Effector memory CD4-positive, alpha-beta T cell (primary cell): ENCODE results near the gene NACA2.
"Not testable (repeated sequence)": the region's sequence is repeated elsewhere in the genome, so short reads cannot be mapped to it uniquely, and the experiment has no call there.

Experiments used
- DNase-seq, 3 donors: peaks; one replicate each; pipeline ENCODE4 v3.0.0-alpha.2; 2020
- H3K27ac ChIP-seq: 2 replicates; pipeline ENCODE4 v1.7.0; 2013; ENCODE audit warnings: mild to moderate bottlenecking, low read length, moderate library complexity; ENCODE audit not compliant: insufficient read depth, poor library complexity, severe bottlenecking
- H3K27me3 ChIP-seq: replicated peaks from 2 replicates; pipeline ENCODE4 v1.7.0; 2013; ENCODE audit warnings: mild to moderate bottlenecking, low read length; ENCODE audit not compliant: insufficient read depth, control insufficient read depth, poor library complexity, severe bottlenecking
- H3K36me3 ChIP-seq: 2 replicates; pipeline ENCODE4 v1.7.0; 2013; ENCODE audit warnings: mild to moderate bottlenecking, low read length, moderate library complexity; ENCODE audit not compliant: control insufficient read depth, insufficient read depth
- H3K4me1 ChIP-seq: 2 replicates; pipeline ENCODE4 v1.7.0; 2013; ENCODE audit warnings: low read length, mild to moderate bottlenecking; ENCODE audit not compliant: control insufficient read depth, insufficient read depth, poor library complexity, severe bottlenecking
- H3K4me3 ChIP-seq: 2 replicates; pipeline ENCODE4 v1.7.0; 2013; ENCODE audit warnings: low read length, low read depth, mild to moderate bottlenecking; ENCODE audit not compliant: insufficient read depth, poor library complexity, severe bottlenecking
- H3K9me3 ChIP-seq: 2 replicates; pipeline ENCODE4 v1.7.0; 2013; ENCODE audit warnings: mild to moderate bottlenecking, low read length, moderate library complexity; ENCODE audit not compliant: control insufficient read depth

The NACA2 gene

GRCh38 chr17:61570118-61570517 lies 20.9 kb downstream of the NACA2 start:
- no peak for DNase-seq

GRCh38 chr17:61569525-61569924 lies 21.5 kb downstream of the NACA2 start:
- not testable (repeated sequence) for DNase-seq, H3K9me3 ChIP-seq, H3K27ac ChIP-seq, H3K4me3 ChIP-seq, H3K27me3 ChIP-seq, H3K36me3 ChIP-seq, H3K4me1 ChIP-seq

More at GRCh38 chr17:61570118-61570517, 20.9 kb downstream of the NACA2 start:
- H3K4me1 ChIP-seq, result no peaks in the 10 kb centered on the region
- no peak overlapping the region for H3K4me3 ChIP-seq
- no peaks in the 10 kb centered on the region for H3K9me3 ChIP-seq
- H3K36me3 ChIP-seq, result no peaks in the 10 kb centered on the region
- no peak overlapping the region for H3K27ac ChIP-seq
- H3K27me3 ChIP-seq, result no peaks in the 10 kb centered on the region

GRCh38 chr17:61568219-61569072 lies 22.6 kb downstream of the NACA2 start:
- Histone ChIP-seq H3K27me3 (no peaks in the 10 kb centered on the region), H3K4me1 (no peaks in the 10 kb centered on the region), H3K9me3 (no peaks in the 10 kb centered on the region), H3K4me3 (no peak overlapping the region), H3K27ac (no peak overlapping the region), H3K36me3 (no peaks in the 10 kb centered on the region)
- DNase-seq, result no peak

GRCh38 chr17:61567045-61567802 lies 23.8 kb downstream of the NACA2 start:
- DNase-seq, result no peak
- Histone ChIP-seq H3K36me3 (no peaks in the 10 kb centered on the region), H3K9me3 (no peaks in the 10 kb centered on the region), H3K4me1 (no peaks in the 10 kb centered on the region), H3K27me3 (no peaks in the 10 kb centered on the region), H3K27ac (no peak overlapping the region), H3K4me3 (no peak overlapping the region)

GRCh38 chr17:61566448-61566847 lies 24.6 kb downstream of the NACA2 start:
- H3K27ac ChIP-seq, H3K27me3 ChIP-seq, H3K9me3 ChIP-seq, H3K4me3 ChIP-seq, H3K4me1 ChIP-seq, H3K36me3 ChIP-seq, DNase-seq: not testable (repeated sequence)

- DNase-seq, H3K4me3 ChIP-seq, H3K9me3 ChIP-seq, H3K27ac ChIP-seq, H3K36me3 ChIP-seq, H3K27me3 ChIP-seq, H3K4me1 ChIP-seq: not testable (repeated sequence)
These were observed 25.2 kb downstream of the NACA2 start for GRCh38 chr17:61565850-61566249.

- no peak overlapping the region for H3K4me3 ChIP-seq
- no peaks in the 10 kb centered on the region for H3K36me3 ChIP-seq
- H3K27me3 ChIP-seq, result no peaks in the 10 kb centered on the region
- no peak for DNase-seq
- H3K27ac ChIP-seq, result no peak overlapping the region
- H3K9me3 ChIP-seq, result no peaks in the 10 kb centered on the region
- no peaks in the 10 kb centered on the region for H3K4me1 ChIP-seq
These were observed 25.8 kb downstream of the NACA2 start for GRCh38 chr17:61565213-61565612.

GRCh38 chr17:61562287-61562686 lies 28.7 kb downstream of the NACA2 start:
- no peak overlapping the region for H3K4me3 ChIP-seq
- no peak overlapping the region for H3K27ac ChIP-seq
- H3K9me3 ChIP-seq, result no peaks in the 10 kb centered on the region
- no peaks in the 10 kb centered on the region for H3K27me3 ChIP-seq
- no peaks in the 10 kb centered on the region for H3K36me3 ChIP-seq
- no peaks in the 10 kb centered on the region for H3K4me1 ChIP-seq
- DNase-seq, result no peak

- no peak for DNase-seq
- H3K36me3 ChIP-seq, result no peaks in the 10 kb centered on the region
- H3K27me3 ChIP-seq, result no peaks in the 10 kb centered on the region
- H3K4me3 ChIP-seq, result no peak overlapping the region
- H3K9me3 ChIP-seq, result no peaks in the 10 kb centered on the region
- no peak overlapping the region for H3K27ac ChIP-seq
- H3K4me1 ChIP-seq, result no peaks in the 10 kb centered on the region
These were observed 29.7 kb downstream of the NACA2 start for GRCh38 chr17:61561354-61561753.

GRCh38 chr17:61560071-61560470 lies 30.9 kb downstream of the NACA2 start:
- no peak for DNase-seq
- H3K27me3 ChIP-seq, result no peaks in the 10 kb centered on the region
- H3K4me3 ChIP-seq, result no peak overlapping the region
- no peak overlapping the region for H3K27ac ChIP-seq
- no peaks in the 10 kb centered on the region for H3K36me3 ChIP-seq
- H3K9me3 ChIP-seq, result no peaks in the 10 kb centered on the region
- no peaks in the 10 kb centered on the region for H3K4me1 ChIP-seq
